Caco-2 (cell line): ENCODE measurements around the gene RIPPLY3. TPM values are rescaled to one million over a fixed set of nuclear protein-coding genes. Genes with fewer than 3 reads are reported as not detected.

Source experiments
- BruUV-seq: library from RNA; stranded (reverse); fragments of 400-500 nt; replicated peaks from 2 replicates; lab custom pipeline; 2021; lab: Mats Ljungman, UMichigan
- CTCF ChIA-PET: fragments of 300-600 bp; sonication (Branson Sonifier 250); formaldehyde crosslinking; loops from one replicate; lab custom pipeline; 2022; ENCODE audit warnings: antibody characterized with exemption; lab: Charles Lee
- POLR2A ChIA-PET: fragments of 300-600 bp; sonication (Branson Sonifier 250); formaldehyde crosslinking; loops from one replicate; lab custom pipeline; 2022; ENCODE audit warnings: antibody characterized with exemption; lab: Charles Lee
- DNase-seq, 2 experiments: peaks; one replicate each; pipeline versions ENCODE4 v3.0.0 to v3.0.0-alpha.2; 2020 to 2022
- H3K27me3 ChIP-seq: replicated peaks from 2 replicates; pipeline ENCODE4 v1.6.0; 2011; ENCODE audit warnings: low read length; ENCODE audit not compliant: control insufficient read depth, insufficient read depth
- H3K36me3 ChIP-seq: 2 replicates; pipeline ENCODE4 v1.5.1; 2011; ENCODE audit warnings: low read length; ENCODE audit not compliant: control insufficient read depth, insufficient read depth
- H3K4me1 ChIP-seq: fragments of 250-450 bp; sonication (Bioruptor Pico); 2 replicates; pipeline ENCODE4 v1.5.1; 2020; ENCODE audit warnings: mild to moderate bottlenecking
- H3K4me3 ChIP-seq: 2 replicates; pipeline ENCODE4 v1.5.1; 2011; ENCODE audit warnings: low read depth, mild to moderate bottlenecking, control low read depth, low read length
- H3K9me3 ChIP-seq: fragments of 250-450 bp; sonication (Bioruptor Pico); 2 replicates; pipeline ENCODE4 v1.5.1; 2020; ENCODE audit warnings: mild to moderate bottlenecking, moderate library complexity
- H3K27ac Mint-ChIP-seq: one replicate; pipeline ENCODE4 v1.8.0; 2022; ENCODE audit warnings: mixed read lengths; ENCODE audit not compliant: unreplicated experiment
- H3K27me3 Mint-ChIP-seq: one replicate; pipeline ENCODE4 v1.8.0; 2022; ENCODE audit warnings: mixed read lengths; ENCODE audit not compliant: insufficient read depth, unreplicated experiment
- H3K36me3 Mint-ChIP-seq: one replicate; pipeline ENCODE4 v1.8.0; 2022; ENCODE audit warnings: mild to moderate bottlenecking, mixed read lengths; ENCODE audit not compliant: insufficient read depth, unreplicated experiment
- H3K4me1 Mint-ChIP-seq: one replicate; pipeline ENCODE4 v1.8.0; 2022; ENCODE audit warnings: low read depth, mixed read lengths; ENCODE audit not compliant: unreplicated experiment
- H3K4me3 Mint-ChIP-seq: one replicate; pipeline ENCODE4 v1.8.0; 2022; ENCODE audit warnings: mild to moderate bottlenecking, moderate library complexity, mixed read lengths; ENCODE audit not compliant: unreplicated experiment
- H3K9me3 Mint-ChIP-seq: one replicate; pipeline ENCODE4 v1.8.0; 2022; ENCODE audit warnings: mixed read lengths; ENCODE audit not compliant: unreplicated experiment
- CTCF ChIP-seq, 2 experiments: fragments of 200-600 bp in 1 of 2; IDR thresholded peaks; 1 replicate in 1 of 2; 2 replicates in 1 of 2; pipeline versions ENCODE4 v1.5.1 to v1.8.0; 2011 to 2022; ENCODE audit warnings: antibody characterized with exemption in 1 of 2, control low read depth in 1 of 2, inconsistent platforms in 1 of 2, low read depth in 1 of 2, low read length in 1 of 2, mild to moderate bottlenecking in 1 of 2, moderate library complexity in 1 of 2; ENCODE audit not compliant: insufficient read depth in 1 of 2, severe bottlenecking in 1 of 2, unreplicated experiment in 1 of 2
- intact Hi-C: fragments of 100-400 bp; cut with micrococcal nuclease; formaldehyde crosslinking; loops from one replicate; pipeline ENCODE4 v1.10.0; 2022; ENCODE audit not compliant: unreplicated experiment
- total RNA-seq: library from RNA; stranded (reverse); gene quantifications from 2 replicates; pipeline ENCODE4 v1.2.3, GENCODE V29; 2022

RIPPLY3 gene
- total RNA-seq, 1 experiment from 2014 or later: 0.91 TPM

GRCh38 chr21:37062593-37062935 is 56.1 kb downstream of the RIPPLY3 start:
- no peak for DNase-seq
- CTCF ChIA-PET: no interaction called here
- POLR2A ChIA-PET: no interaction called here
- TF ChIP-seq CTCF (IDR thresholded peaks at IDR 0.05; ENCODE audit: insufficient read depth in 1 of 2, low read depth in 1 of 2, low read length in 1 of 2, severe bottlenecking in 1 of 2, unreplicated experiment in 1 of 2): no peak
- Histone ChIP-seq H3K4me1 (peaks cover 13% of the 10 kb centered on the region), H3K27me3 (no peaks in the 10 kb centered on the region), H3K36me3 (no peaks in the 10 kb centered on the region), H3K4me3 (no peak overlapping the region), H3K9me3 (no peaks in the 10 kb centered on the region)
- BruUV-seq: no TSS peak
- Mint-ChIP-seq H3K4me3 (no peak overlapping the region), H3K4me1 (peaks cover 12% of the 10 kb centered on the region), H3K27me3 (no peaks in the 10 kb centered on the region), H3K36me3 (peaks cover 5% of the 10 kb centered on the region), H3K9me3 (no peaks in the 10 kb centered on the region), H3K27ac (no peak overlapping the region)
- intact Hi-C loops: no loop called here

- Mint-ChIP-seq H3K4me1 (peaks cover 12% of the 10 kb centered on the region), H3K27ac (no peak overlapping the region), H3K9me3 (no peaks in the 10 kb centered on the region), H3K4me3 (no peak overlapping the region), H3K36me3 (peaks cover 14% of the 10 kb centered on the region), H3K27me3 (no peaks in the 10 kb centered on the region)
- no TSS peak for BruUV-seq
- Histone ChIP-seq H3K9me3 (no peaks in the 10 kb centered on the region), H3K4me1 (peaks cover 13% of the 10 kb centered on the region), H3K36me3 (no peaks in the 10 kb centered on the region), H3K4me3 (no peak overlapping the region), H3K27me3 (no peaks in the 10 kb centered on the region)
- no peak for DNase-seq
- no peak for TF ChIP-seq CTCF (IDR thresholded peaks at IDR 0.05; ENCODE audit: insufficient read depth in 1 of 2, low read depth in 1 of 2, low read length in 1 of 2, severe bottlenecking in 1 of 2, unreplicated experiment in 1 of 2)
- POLR2A ChIA-PET: no interaction called here
- intact Hi-C loops: no loop called here
- CTCF ChIA-PET: no interaction called here
Measured at GRCh38 chr21:37063433-37063832, 56.9 kb downstream of the RIPPLY3 start.

GRCh38 chr21:37064841-37065240 is 58.3 kb downstream of the RIPPLY3 start:
- Mint-ChIP-seq H3K4me3 (no peak overlapping the region), H3K27me3 (no peaks in the 10 kb centered on the region), H3K27ac (no peak overlapping the region), H3K4me1 (peaks cover 12% of the 10 kb centered on the region), H3K36me3 (peaks cover 20% of the 10 kb centered on the region), H3K9me3 (no peaks in the 10 kb centered on the region)
- no TSS peak for BruUV-seq
- Histone ChIP-seq H3K9me3 (no peaks in the 10 kb centered on the region), H3K27me3 (no peaks in the 10 kb centered on the region), H3K36me3 (no peaks in the 10 kb centered on the region; the same call in 1 of the 2 replicates), H3K4me1 (peaks cover 12% of the 10 kb centered on the region), H3K4me3 (no peak overlapping the region)
- no peak for DNase-seq
- ChIA-PET POLR2A (no interaction called here), CTCF (no interaction called here)
- TF ChIP-seq CTCF (IDR thresholded peaks at IDR 0.05; ENCODE audit: insufficient read depth in 1 of 2, low read depth in 1 of 2, low read length in 1 of 2, severe bottlenecking in 1 of 2, unreplicated experiment in 1 of 2): no peak
- intact Hi-C loops: no loop called here
